GM19438 (cell line): ENCODE data around the gene NAALADL1.
"Not testable (repeated sequence)": the region's sequence is repeated elsewhere in the genome, so short reads cannot be mapped to it uniquely, and the experiment has no call there.

Experiments
- ATAC-seq: cut with Tn5 transposase; IDR thresholded peaks from one replicate; pipeline ENCODE4 v1.9.1; 2021; ENCODE audit warnings: low read depth; ENCODE audit not compliant: unreplicated experiment

The NAALADL1 gene

GRCh38 chr11:65017937-65018336, 40.4 kb downstream of the NAALADL1 start:
- no peak for ATAC-seq

- no peak for ATAC-seq
These were observed 41.6 kb downstream of the NAALADL1 start for GRCh38 chr11:65016705-65017104.

- no peak for ATAC-seq
These were observed 43.6 kb downstream of the NAALADL1 start for GRCh38 chr11:65014726-65015227.

- peak; percentile 75 for ATAC-seq
These were observed 44.2 kb downstream of the NAALADL1 start, which contains the start of gene ARL2 for GRCh38 chr11:65013888-65014725. Gene ARL2 (plus strand): TSS chr11:65014160. CDS start chr11:65014208, 48 bp downstream.

GRCh38 chr11:65013130-65013887, 45.0 kb downstream of the NAALADL1 start:
- ATAC-seq: peak; percentile 65

- ATAC-seq: no peak
These were observed 49.5 kb downstream of the NAALADL1 start for GRCh38 chr11:65008873-65009272.

GRCh38 chr11:65008016-65008415, 50.3 kb downstream of the NAALADL1 start:
- ATAC-seq: no peak

- ATAC-seq: not testable (repeated sequence)
These were observed 54.4 kb downstream of the NAALADL1 start for GRCh38 chr11:65003968-65004367.

GRCh38 chr11:65003282-65003681, 55.1 kb downstream of the NAALADL1 start:
- ATAC-seq: no peak

- ATAC-seq: no peak
These were observed 55.6 kb downstream of the NAALADL1 start for GRCh38 chr11:65002706-65003105.

- no peak for ATAC-seq
These were observed 58.9 kb downstream of the NAALADL1 start for GRCh38 chr11:64999478-64999877.

- no peak for ATAC-seq
These were observed 59.5 kb downstream of the NAALADL1 start for GRCh38 chr11:64998690-64999431.

GRCh38 chr11:64998141-64998540, 60.2 kb downstream of the NAALADL1 start:
- ATAC-seq: no peak

- no peak for ATAC-seq
These were observed 61.5 kb downstream of the NAALADL1 start, which contains the start of gene BATF2 for GRCh38 chr11:64996710-64997380. Gene BATF2 (minus strand): TSS chr11:64996971. CDS start chr11:64996914, 57 bp downstream.

GRCh38 chr11:64996327-64996709, 62.0 kb downstream of the NAALADL1 start:
- ATAC-seq: no peak
